HepG2 (cell line): Measurements from ENCODE around the gene MFSD8. TPM values are rescaled to one million over a fixed set of nuclear protein-coding genes. Genes with fewer than 3 reads are reported as not detected.

Experiments
- BCL6 ChIP-seq: IDR thresholded peaks from 2 replicates; pipeline ENCODE4 v1.6.1; 2016; ENCODE audit warnings: missing genetic modification reagents, missing compliant biosample characterization
- CEBPB ChIP-seq: IDR thresholded peaks from 2 replicates; pipeline ENCODE4 v1.6.1; 2011; ENCODE audit warnings: low read depth, low read length, improper control_type of control experiment, borderline replicate concordance
- JARID2 ChIP-seq: sonication (generic); formaldehyde crosslinking; IDR thresholded peaks from 2 replicates; pipeline ENCODE4 v1.8.1; 2023; ENCODE audit warnings: missing genetic modification reagents, inconsistent platforms; ENCODE audit not compliant: insufficient replicate concordance
- KMT2A ChIP-seq: sonication (generic); formaldehyde crosslinking; IDR thresholded peaks from 2 replicates; pipeline ENCODE4 v1.4.0; 2020; ENCODE audit warnings: missing genetic modification reagents
- MYPOP ChIP-seq: sonication (generic); formaldehyde crosslinking; IDR thresholded peaks from 2 replicates; pipeline ENCODE4 v1.8.1; 2023; ENCODE audit warnings: mild to moderate bottlenecking, moderate library complexity, missing genetic modification reagents
- STAT5B ChIP-seq: sonication (generic); formaldehyde crosslinking; IDR thresholded peaks from 2 replicates; pipeline ENCODE4 v1.4.0; 2020; ENCODE audit warnings: missing genetic modification reagents
- ZBTB38 ChIP-seq: sonication (generic); formaldehyde crosslinking; IDR thresholded peaks from 2 replicates; pipeline ENCODE4 v1.5.1; 2020; ENCODE audit warnings: mild to moderate bottlenecking, missing genetic modification reagents
- ZFAT ChIP-seq: sonication (generic); formaldehyde crosslinking; conservative IDR thresholded peaks from 2 replicates; pipeline ENCODE4 v1.8.1; 2023; ENCODE audit warnings: missing genetic modification reagents, inconsistent platforms
- ZNF362 ChIP-seq: sonication (generic); formaldehyde crosslinking; IDR thresholded peaks from 2 replicates; pipeline ENCODE4 v1.4.0; 2020; ENCODE audit warnings: missing genetic modification reagents, mild to moderate bottlenecking, borderline replicate concordance
- ZNF496 ChIP-seq: sonication (generic); formaldehyde crosslinking; IDR thresholded peaks from 2 replicates; pipeline ENCODE4 v1.8.1; 2023; ENCODE audit warnings: mild to moderate bottlenecking, moderate library complexity, missing genetic modification reagents; ENCODE audit not compliant: insufficient replicate concordance
- ZNF570 ChIP-seq: sonication (generic); formaldehyde crosslinking; IDR thresholded peaks from 2 replicates; pipeline ENCODE4 v1.4.0; 2020; ENCODE audit warnings: mild to moderate bottlenecking, missing genetic modification reagents, borderline replicate concordance
- polyA plus RNA-seq, 8 experiments: library from polyadenylated mRNA; depleted of rRNA in 3 of 8; stranded (reverse) in 7 of 8; unstranded in 1 of 8; fragments of >200 nt; fragmentation: Illumina TruSeq in 4 of 8; extraction: Trizol in 4 of 8; gene quantifications; 2 replicates each; pipeline versions ENCODE4 v1.2.1 to v1.2.3, GENCODE V29; 2011 to 2016; ENCODE audit warnings: low read depth in 4 of 8, missing spikeins in 1 of 8, mixed read lengths in 1 of 8; ENCODE audit not compliant: insufficient read depth in 1 of 8
- total RNA-seq, 5 experiments: library from RNA; depleted of rRNA; stranded (reverse); fragments of >200 nt; fragmentation: Illumina TruSeq; extraction: Trizol; gene quantifications; 2 replicates each; pipeline ENCODE4 v1.2.3, GENCODE V29; 2016; ENCODE audit warnings: low read depth in 1 of 5
- TF ChIP-seq, protein P1 (sequence below): sonication (generic); formaldehyde crosslinking; IDR thresholded peaks from 2 replicates; pipeline ENCODE4 v1.4.0; 2020; ENCODE audit warnings: mild to moderate bottlenecking, missing genetic modification reagents

Gene MFSD8
- total and polyA plus RNA-seq, 2 of the 13 experiments (the other 11 are each of a cell fraction or from before 2014, with no cell fraction given): 24.8 to 25.5 TPM

DNA sequence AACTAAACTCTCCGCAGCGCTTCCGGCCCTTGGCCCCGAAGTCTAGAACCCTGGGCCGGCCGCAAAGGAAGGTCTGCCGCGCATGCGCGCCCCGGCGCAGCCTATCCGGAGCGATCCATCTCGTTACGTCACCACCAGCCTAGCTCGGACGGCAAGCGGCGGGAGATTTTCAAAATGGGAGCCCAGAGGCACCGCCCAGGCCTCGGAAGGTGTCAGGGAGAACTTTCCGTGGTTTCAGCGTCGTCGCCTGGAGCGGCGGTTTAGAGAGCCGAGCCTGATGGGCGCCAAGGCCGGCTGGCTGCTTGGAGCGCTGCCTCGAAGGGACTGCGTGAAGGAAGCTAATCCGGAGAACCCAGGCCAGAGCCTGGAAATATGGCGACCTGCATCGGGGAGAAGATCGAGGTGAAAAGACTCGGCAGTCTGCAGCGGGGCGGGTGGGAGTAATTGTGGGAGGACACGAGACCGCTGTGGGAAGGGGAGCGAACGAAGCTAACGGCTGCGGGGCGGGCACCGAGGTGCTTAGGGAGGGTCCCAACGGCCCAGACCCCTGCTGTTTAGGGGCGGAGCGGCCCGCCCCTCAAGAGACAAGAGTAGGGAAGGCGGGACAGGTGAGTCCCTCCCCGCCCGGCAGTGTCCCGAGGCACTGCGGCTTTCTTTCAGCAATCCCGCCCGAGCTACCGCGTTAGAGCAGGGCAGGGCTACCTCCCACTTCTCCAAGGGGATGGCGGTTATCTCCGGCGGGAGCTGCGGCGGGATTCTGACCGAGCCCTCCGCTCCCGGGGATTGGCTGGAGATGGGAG, 84.0 kb downstream of the MFSD8 start, which contains the start of gene PLK4 (continued):
- TF ChIP-seq, protein P1, sequence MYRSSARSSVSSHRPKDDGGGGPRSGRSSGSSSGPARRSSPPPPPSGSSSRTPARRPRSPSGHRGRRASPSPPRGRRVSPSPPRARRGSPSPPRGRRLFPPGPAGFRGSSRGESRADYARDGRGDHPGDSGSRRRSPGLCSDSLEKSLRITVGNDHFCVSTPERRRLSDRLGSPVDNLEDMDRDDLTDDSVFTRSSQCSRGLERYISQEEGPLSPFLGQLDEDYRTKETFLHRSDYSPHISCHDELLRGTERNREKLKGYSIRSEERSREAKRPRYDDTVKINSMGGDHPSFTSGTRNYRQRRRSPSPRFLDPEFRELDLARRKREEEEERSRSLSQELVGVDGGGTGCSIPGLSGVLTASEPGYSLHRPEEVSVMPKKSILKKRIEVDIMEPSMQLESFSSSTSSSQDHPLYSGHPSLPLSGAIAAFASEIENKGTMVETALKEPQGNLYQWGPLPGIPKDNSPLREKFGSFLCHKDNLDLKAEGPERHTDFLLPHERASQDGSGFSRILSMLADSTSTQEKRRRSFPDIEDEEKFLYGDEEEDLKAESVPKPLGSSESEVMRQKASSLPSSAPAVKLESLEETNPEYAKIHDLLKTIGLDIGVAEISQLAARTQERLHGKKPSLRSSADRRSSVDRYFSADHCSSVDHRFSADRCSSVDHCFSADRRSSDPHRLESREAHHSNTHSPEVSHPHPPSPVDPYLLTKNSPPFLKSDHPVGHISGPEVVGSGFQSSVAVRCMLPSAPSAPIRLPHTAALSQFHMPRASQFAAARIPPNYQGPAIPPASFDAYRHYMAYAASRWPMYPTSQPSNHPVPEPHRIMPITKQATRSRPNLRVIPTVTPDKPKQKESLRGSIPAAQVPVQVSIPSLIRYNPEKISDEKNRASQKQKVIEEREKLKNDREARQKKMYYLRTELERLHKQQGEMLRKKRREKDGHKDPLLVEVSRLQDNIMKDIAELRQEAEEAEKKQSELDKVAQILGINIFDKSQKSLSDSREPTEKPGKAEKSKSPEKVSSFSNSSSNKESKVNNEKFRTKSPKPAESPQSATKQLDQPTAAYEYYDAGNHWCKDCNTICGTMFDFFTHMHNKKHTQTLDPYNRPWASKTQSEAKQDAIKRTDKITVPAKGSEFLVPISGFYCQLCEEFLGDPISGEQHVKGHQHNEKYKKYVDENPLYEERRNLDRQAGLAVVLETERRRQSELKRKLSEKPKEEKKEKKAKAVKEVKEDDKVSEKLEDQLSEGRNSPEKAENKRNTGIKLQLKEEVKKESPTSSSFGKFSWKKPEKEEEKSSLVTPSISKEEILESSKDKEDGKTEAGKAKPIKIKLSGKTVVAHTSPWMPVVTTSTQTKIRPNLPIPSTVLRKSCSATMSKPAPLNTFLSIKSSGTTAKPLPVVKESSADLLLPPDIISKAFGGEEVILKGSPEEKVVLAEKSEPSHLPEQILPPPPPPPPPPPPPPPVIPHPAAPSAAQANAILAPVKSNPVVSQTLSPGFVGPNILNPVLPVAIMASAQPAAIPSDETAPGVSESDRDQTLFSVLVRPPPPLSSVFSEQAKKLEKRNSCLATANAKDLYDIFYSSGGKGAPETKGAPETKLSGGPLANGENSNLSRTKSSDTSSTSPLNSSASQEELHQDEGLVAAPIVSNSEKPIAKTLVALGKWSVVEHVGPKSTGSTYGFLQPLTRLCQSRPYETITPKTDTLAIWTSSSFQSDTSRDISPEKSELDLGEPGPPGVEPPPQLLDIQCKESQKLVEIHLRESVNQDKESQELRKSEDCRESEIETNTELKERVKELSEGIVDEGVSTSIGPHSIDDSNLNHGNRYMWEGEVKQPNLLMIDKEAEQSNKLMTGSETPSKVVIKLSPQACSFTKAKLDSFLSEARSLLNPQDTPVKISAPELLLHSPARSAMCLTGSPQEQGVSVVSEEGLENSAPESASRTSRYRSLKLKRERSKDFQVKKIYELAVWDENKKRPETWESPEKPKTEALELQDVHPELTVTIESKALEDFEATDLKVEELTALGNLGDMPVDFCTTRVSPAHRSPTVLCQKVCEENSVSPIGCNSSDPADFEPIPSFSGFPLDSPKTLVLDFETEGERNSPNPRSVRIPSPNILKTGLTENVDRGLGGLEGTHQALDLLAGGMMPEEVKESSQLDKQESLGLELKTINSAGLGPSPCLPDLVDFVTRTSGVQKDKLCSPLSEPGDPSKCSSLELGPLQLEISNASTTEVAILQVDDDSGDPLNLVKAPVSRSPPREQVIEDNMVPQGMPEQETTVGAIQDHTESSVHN (CRISPR knock-in tag): no peak
- TF ChIP-seq MYPOP (CRISPR knock-in tag) (no peak), STAT5B (CRISPR knock-in tag) (no peak), ZBTB38 (CRISPR knock-in tag) (no peak), ZFAT (no peak), ZNF496 (no peak), JARID2 (CRISPR knock-in tag) (no peak), CEBPB (peak; percentile 56; the same call in 1 of the 2 replicates), KMT2A (CRISPR knock-in tag) (peak; percentile 92), ZNF570 (CRISPR knock-in tag) (no peak), ZNF362 (CRISPR knock-in tag) (no peak), BCL6 (CRISPR knock-in tag) (no peak; the same call in 1 of the 2 replicates)
